Common myeloid progenitor, CD34-positive (primary cell): ENCODE measurements around the gene P2RX3.
A peak's percentile ranks its signal among the peaks of the same experiment; 100 is the strongest.

ENCODE experiments used
- CTCF ChIA-PET: fragments of 350-600 bp; sonication (Branson Sonifier 250); formaldehyde crosslinking; loops from one replicate; lab custom pipeline; 2021; ENCODE audit warnings: antibody characterized with exemption; lab: Charles Lee
- POLR2A ChIA-PET: fragments of 350-600 bp; sonication (Branson Sonifier 250); formaldehyde crosslinking; loops from one replicate; lab custom pipeline; 2021; ENCODE audit warnings: antibody characterized with exemption; lab: Charles Lee
- DNase-seq, 3 donors: peaks; one replicate each; pipeline versions ENCODE4 v3.0.0 to v3.0.0-alpha.2; 2013
- H3K27ac ChIP-seq, 2 experiments: 1 replicate in 1 of 2; 2 replicates in 1 of 2; pipeline ENCODE4 v1.7.0; 2013; ENCODE audit warnings: inconsistent platforms in 2 of 2, low read length in 2 of 2, mild to moderate bottlenecking in 2 of 2, low read depth in 1 of 2, moderate library complexity in 1 of 2; ENCODE audit not compliant: severe bottlenecking in 2 of 2, insufficient read depth in 1 of 2, poor library complexity in 1 of 2
- H3K27me3 ChIP-seq, 5 experiments: replicated peaks in 2 of 5; 1 replicate in 3 of 5; 2 replicates in 2 of 5; pipeline versions ENCODE4 v1.6.1 to v1.7.0; 2013; ENCODE audit warnings: low read length in 4 of 5, mild to moderate bottlenecking in 2 of 5, moderate library complexity in 2 of 5, inconsistent platforms in 1 of 5; ENCODE audit not compliant: insufficient read depth in 5 of 5, control insufficient read depth in 4 of 5
- H3K36me3 ChIP-seq, 4 experiments: 1 replicate in 2 of 4; 2 replicates in 2 of 4; pipeline versions ENCODE4 v1.6.1 to v1.7.0; 2013; ENCODE audit warnings: low read length in 3 of 4, control low read depth in 1 of 4, mild to moderate bottlenecking in 1 of 4; ENCODE audit not compliant: control insufficient read depth in 4 of 4, insufficient read depth in 4 of 4
- H3K4me1 ChIP-seq, 4 experiments: 1 replicate in 3 of 4; 2 replicates in 1 of 4; pipeline versions ENCODE4 v1.6.1 to v1.7.1; 2013; ENCODE audit warnings: low read length in 3 of 4, mild to moderate bottlenecking in 3 of 4, control low read depth in 1 of 4, inconsistent platforms in 1 of 4, moderate library complexity in 1 of 4; ENCODE audit not compliant: control insufficient read depth in 4 of 4, insufficient read depth in 4 of 4; ENCODE audit errors: control extremely low read depth in 1 of 4
- H3K4me3 ChIP-seq, 7 experiments: 1 replicate in 4 of 7; 2 replicates in 3 of 7; pipeline versions ENCODE4 v1.5.1 to v1.7.0; 2013; ENCODE audit warnings: mild to moderate bottlenecking in 7 of 7, low read length in 6 of 7, moderate library complexity in 6 of 7, inconsistent platforms in 2 of 7, low read depth in 2 of 7, control low read depth in 1 of 7; ENCODE audit not compliant: insufficient read depth in 4 of 7, control insufficient read depth in 1 of 7; ENCODE audit errors: extremely low read depth in 1 of 7
- H3K9me3 ChIP-seq, 5 experiments: 1 replicate in 4 of 5; 2 replicates in 1 of 5; pipeline versions ENCODE4 v1.6.1 to v1.7.1; 2013; ENCODE audit warnings: low read length in 4 of 5, mild to moderate bottlenecking in 2 of 5, inconsistent platforms in 1 of 5, low read depth in 1 of 5, moderate library complexity in 1 of 5; ENCODE audit not compliant: control insufficient read depth in 4 of 5, insufficient read depth in 2 of 5; ENCODE audit errors: control extremely low read depth in 1 of 5
- WGBS: methylation state at CpG from one replicate; pipeline ENCODE4 v1.1.5; 2013; ENCODE audit not compliant: insufficient coverage; 5-methylcytosine and 5-hydroxymethylcytosine counted together

P2RX3 gene

GRCh38 chr11:57376095-57377090 lies 38.2 kb downstream of the P2RX3 start:
- 60% methylated on average over 15 of the region's 26 CpGs for WGBS
- DNase-seq: no peak

DNA sequence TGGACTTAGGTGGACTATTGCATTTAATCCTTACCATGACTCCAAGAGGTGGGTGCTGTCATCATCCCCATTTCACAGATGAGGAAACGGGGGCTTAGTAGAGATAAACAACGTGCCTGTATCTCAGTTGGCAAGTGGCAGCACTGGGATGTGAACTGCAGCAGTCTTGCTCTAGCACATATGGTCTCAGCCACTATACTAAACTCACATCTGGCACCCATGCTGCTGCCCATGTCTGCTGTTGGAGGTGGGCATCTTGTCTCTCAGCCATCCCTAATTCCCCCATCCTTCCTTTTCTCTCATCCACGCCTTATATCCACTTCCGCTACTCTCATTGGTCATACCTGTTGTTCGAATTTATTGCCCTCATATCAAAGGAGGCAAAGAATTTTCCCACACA lies 39.0 kb downstream of the P2RX3 start:
- Histone ChIP-seq H3K4me1 (peaks cover 0 to 8% (median 6%) of the 10 kb centered on the region in 4 experiments), H3K27me3 (peaks cover 0 to 4% (median 0%) of the 10 kb centered on the region in 5 experiments), H3K4me3 (no peak overlapping the region), H3K27ac (no peak overlapping the region), H3K36me3 (no peaks in the 10 kb centered on the region), H3K9me3 (no peaks in the 10 kb centered on the region)
- WGBS: 83% methylated on average over 4 of the region's 5 CpGs
- no peak for DNase-seq
- ChIA-PET CTCF (interaction anchor here (1.2 to 1.6 kb wide), 2 partner anchors 10 to 22 kb away, joined by 3 to 6 read pairs; no protein-coding TSS in a partner anchor), POLR2A (no interaction called here)

More at GRCh38 chr11:57376095-57377090, 38.2 kb downstream of the P2RX3 start:
- H3K4me3 ChIP-seq: no peak overlapping the region
- H3K27ac ChIP-seq: no peak overlapping the region
- ChIA-PET CTCF (interaction anchor here (0.6 to 1.6 kb wide), 3 partner anchors 10 to 23 kb away, joined by 3 to 6 read pairs (median 4); no protein-coding TSS in a partner anchor), POLR2A (no interaction called here)
- peaks cover 0 to 4% (median 0%) of the 10 kb centered on the region in 5 experiments for H3K27me3 ChIP-seq
- no peaks in the 10 kb centered on the region for H3K9me3 ChIP-seq
- no peaks in the 10 kb centered on the region for H3K36me3 ChIP-seq
- peaks cover 0 to 8% (median 7%) of the 10 kb centered on the region in 4 experiments for H3K4me1 ChIP-seq

GRCh38 chr11:57378186-57378585 lies 40.0 kb downstream of the P2RX3 start:
- Histone ChIP-seq H3K36me3 (no peaks in the 10 kb centered on the region), H3K4me1 (peaks cover 0 to 10% (median 8%) of the 10 kb centered on the region in 4 experiments), H3K27me3 (peaks cover 0 to 4% (median 0%) of the 10 kb centered on the region in 5 experiments), H3K4me3 (no peak overlapping the region), H3K27ac (no peak overlapping the region), H3K9me3 (no peaks in the 10 kb centered on the region)
- ChIA-PET CTCF (interaction anchor here (1.0 to 2.1 kb wide), 4 partner anchors 9 to 113 kb away, joined by 3 to 6 read pairs (median 4); no protein-coding TSS in a partner anchor), POLR2A (no interaction called here)
- DNase-seq: no peak

DNA sequence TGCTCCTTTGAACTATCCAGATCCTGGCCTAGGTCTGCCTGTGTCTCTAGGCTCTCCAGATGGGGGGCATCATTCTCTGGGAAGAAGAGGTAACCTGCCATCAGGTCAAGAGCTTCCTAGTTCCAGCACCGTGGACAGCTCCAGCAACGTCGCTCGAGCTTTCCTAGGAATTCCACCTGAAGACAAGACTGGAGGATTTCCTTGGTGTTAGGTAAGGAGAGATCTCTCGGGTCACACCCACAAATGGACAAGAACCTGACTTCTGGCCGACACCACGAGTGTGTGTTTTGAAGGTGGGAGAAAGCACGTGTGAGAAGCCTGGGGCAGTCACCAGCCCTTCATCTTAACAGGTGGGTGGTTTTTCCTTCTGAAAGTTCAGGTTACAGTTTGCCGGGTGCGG lies 41.6 kb downstream of the P2RX3 start:
- H3K27ac ChIP-seq: no peak overlapping the region
- H3K9me3 ChIP-seq: no peaks in the 10 kb centered on the region
- ChIA-PET CTCF (interaction anchor here (1.1 to 2.1 kb wide), 7 partner anchors 8 to 113 kb away, joined by 3 to 6 read pairs (median 4); no protein-coding TSS in a partner anchor), POLR2A (no interaction called here)
- no peaks in the 10 kb centered on the region for H3K36me3 ChIP-seq
- peaks cover 0 to 4% (median 0%) of the 10 kb centered on the region in 5 experiments for H3K27me3 ChIP-seq
- WGBS: 47% methylated on average over 9 of the region's 10 CpGs
- H3K4me3 ChIP-seq: no peak overlapping the region
- DNase-seq: peak in 2 of 3 donors; percentile 25 to 36
- H3K4me1 ChIP-seq: peaks cover 0 to 15% (median 12%) of the 10 kb centered on the region in 4 experiments

GRCh38 chr11:57380975-57381374 lies 42.8 kb downstream of the P2RX3 start, which contains the start of gene PRG3:
TSS of gene PRG3 (minus strand) at chr11:57381150. CDS start at chr11:57380708, 442 bp downstream.
- POLR2A ChIA-PET: no interaction called here
- 95% methylated on average over 2 of the region's 2 CpGs for WGBS

GRCh38 chr11:57386178-57386940 lies 48.2 kb downstream of the P2RX3 start:
- Histone ChIP-seq H3K27ac (no peak overlapping the region), H3K27me3 (no peaks in the 10 kb centered on the region), H3K4me3 (no peak overlapping the region), H3K36me3 (no peaks in the 10 kb centered on the region), H3K4me1 (peaks cover 0 to 20% (median 8%) of the 10 kb centered on the region in 4 experiments), H3K9me3 (no peaks in the 10 kb centered on the region)
- 98% methylated on average over 4 of the region's 5 CpGs for WGBS
- CTCF ChIA-PET: interaction anchor here (0.6 to 2.2 kb wide), 10 partner anchors 7 to 141 kb away, joined by 3 to 7 read pairs (median 4); no protein-coding TSS in a partner anchor
- no peak for DNase-seq
- POLR2A ChIA-PET: no interaction called here

More at GRCh38 chr11:57380975-57381374, 42.8 kb downstream of the P2RX3 start, which contains the start of gene PRG3:
- DNase-seq: no peak
- H3K9me3 ChIP-seq: no peaks in the 10 kb centered on the region
- CTCF ChIA-PET: interaction anchor here (0.9 to 1.4 kb wide), 5 partner anchors 8 to 22 kb away, joined by 3 to 5 read pairs (median 3); no protein-coding TSS in a partner anchor
- H3K4me3 ChIP-seq: no peak within 1 kb of the TSS
- H3K27ac ChIP-seq: no peak within 1 kb of the TSS
- H3K27me3 ChIP-seq: peaks cover 0 to 4% (median 0%) of the 10 kb centered on the region in 5 experiments
- H3K4me1 ChIP-seq: peaks cover 0 to 9% (median 5%) of the 10 kb centered on the region in 4 experiments
- no peaks in the 10 kb centered on the region for H3K36me3 ChIP-seq
